Right kidney (tissue), 1 donor: Measurements from ENCODE around the gene TCEA2.
"Not testable (repeated sequence)": the region's sequence is repeated elsewhere in the genome, so short reads cannot be mapped to it uniquely, and the experiment has no call there.

Experiments
- DNase-seq: peaks from one replicate; pipeline ENCODE4 v3.0.0-alpha.2; 2016

The TCEA2 gene

GRCh38 chr20:64108731-64109681, 46.0 kb downstream of the TCEA2 start:
- no peak for DNase-seq

- no peak for DNase-seq
Measured at GRCh38 chr20:64109831-64110391, 46.9 kb downstream of the TCEA2 start.

- DNase-seq = no peak
Measured at GRCh38 chr20:64110411-64111068, 47.5 kb downstream of the TCEA2 start.

GRCh38 chr20:64111841-64112641, 49.0 kb downstream of the TCEA2 start:
- DNase-seq = no peak

GRCh38 chr20:64112691-64113443, 49.9 kb downstream of the TCEA2 start:
- DNase-seq = no peak

GRCh38 chr20:64113444-64113775, 50.4 kb downstream of the TCEA2 start:
- DNase-seq = no peak

- no peak for DNase-seq
Measured at GRCh38 chr20:64113796-64114355, 50.9 kb downstream of the TCEA2 start.

- no peak for DNase-seq
Measured at GRCh38 chr20:64114356-64114971, 51.5 kb downstream of the TCEA2 start.

- no peak for DNase-seq
Measured at GRCh38 chr20:64115171-64115911, 52.3 kb downstream of the TCEA2 start.

GRCh38 chr20:64116016-64116415, 53.0 kb downstream of the TCEA2 start:
- DNase-seq = no peak

- DNase-seq = no peak
Measured at GRCh38 chr20:64116541-64117431, 53.8 kb downstream of the TCEA2 start.

- not testable (repeated sequence) for DNase-seq
Measured at GRCh38 chr20:64117432-64117777, 54.4 kb downstream of the TCEA2 start.

- no peak for DNase-seq
Measured at GRCh38 chr20:64119301-64119680, 56.3 kb downstream of the TCEA2 start.

GRCh38 chr20:64119681-64120341, 56.8 kb downstream of the TCEA2 start:
- peak; percentile 39 for DNase-seq

GRCh38 chr20:64121586-64121985, 58.6 kb downstream of the TCEA2 start:
- no peak for DNase-seq
